CD4-positive, alpha-beta T cell treated with Interleukin-15 for 4 hours (primary cell): ENCODE results near the gene THOC2.
"Not testable (repeated sequence)": the region's sequence is repeated elsewhere in the genome, so short reads cannot be mapped to it uniquely, and the experiment has no call there.

Experiments
- DNase-seq: peaks from one replicate; pipeline ENCODE4 v3.0.0-alpha.2; 2020; ENCODE audit warnings: low spot score

The THOC2 gene, protein sequence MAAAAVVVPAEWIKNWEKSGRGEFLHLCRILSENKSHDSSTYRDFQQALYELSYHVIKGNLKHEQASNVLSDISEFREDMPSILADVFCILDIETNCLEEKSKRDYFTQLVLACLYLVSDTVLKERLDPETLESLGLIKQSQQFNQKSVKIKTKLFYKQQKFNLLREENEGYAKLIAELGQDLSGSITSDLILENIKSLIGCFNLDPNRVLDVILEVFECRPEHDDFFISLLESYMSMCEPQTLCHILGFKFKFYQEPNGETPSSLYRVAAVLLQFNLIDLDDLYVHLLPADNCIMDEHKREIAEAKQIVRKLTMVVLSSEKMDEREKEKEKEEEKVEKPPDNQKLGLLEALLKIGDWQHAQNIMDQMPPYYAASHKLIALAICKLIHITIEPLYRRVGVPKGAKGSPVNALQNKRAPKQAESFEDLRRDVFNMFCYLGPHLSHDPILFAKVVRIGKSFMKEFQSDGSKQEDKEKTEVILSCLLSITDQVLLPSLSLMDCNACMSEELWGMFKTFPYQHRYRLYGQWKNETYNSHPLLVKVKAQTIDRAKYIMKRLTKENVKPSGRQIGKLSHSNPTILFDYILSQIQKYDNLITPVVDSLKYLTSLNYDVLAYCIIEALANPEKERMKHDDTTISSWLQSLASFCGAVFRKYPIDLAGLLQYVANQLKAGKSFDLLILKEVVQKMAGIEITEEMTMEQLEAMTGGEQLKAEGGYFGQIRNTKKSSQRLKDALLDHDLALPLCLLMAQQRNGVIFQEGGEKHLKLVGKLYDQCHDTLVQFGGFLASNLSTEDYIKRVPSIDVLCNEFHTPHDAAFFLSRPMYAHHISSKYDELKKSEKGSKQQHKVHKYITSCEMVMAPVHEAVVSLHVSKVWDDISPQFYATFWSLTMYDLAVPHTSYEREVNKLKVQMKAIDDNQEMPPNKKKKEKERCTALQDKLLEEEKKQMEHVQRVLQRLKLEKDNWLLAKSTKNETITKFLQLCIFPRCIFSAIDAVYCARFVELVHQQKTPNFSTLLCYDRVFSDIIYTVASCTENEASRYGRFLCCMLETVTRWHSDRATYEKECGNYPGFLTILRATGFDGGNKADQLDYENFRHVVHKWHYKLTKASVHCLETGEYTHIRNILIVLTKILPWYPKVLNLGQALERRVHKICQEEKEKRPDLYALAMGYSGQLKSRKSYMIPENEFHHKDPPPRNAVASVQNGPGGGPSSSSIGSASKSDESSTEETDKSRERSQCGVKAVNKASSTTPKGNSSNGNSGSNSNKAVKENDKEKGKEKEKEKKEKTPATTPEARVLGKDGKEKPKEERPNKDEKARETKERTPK (N-terminal part only)

GRCh38 chrX:123732670-123733363, at the start of gene THOC2:
TSS of gene THOC2 (minus strand) at chrX:123733052. CDS start at chrX:123733022, 30 bp downstream.
- peak; percentile 72 for DNase-seq

GRCh38 chrX:123781786-123782185, 48.9 kb upstream of the THOC2 start:
- DNase-seq, result not testable (repeated sequence)

GRCh38 chrX:123779908-123780396, 47.1 kb upstream of the THOC2 start:
- no peak for DNase-seq

DNA sequence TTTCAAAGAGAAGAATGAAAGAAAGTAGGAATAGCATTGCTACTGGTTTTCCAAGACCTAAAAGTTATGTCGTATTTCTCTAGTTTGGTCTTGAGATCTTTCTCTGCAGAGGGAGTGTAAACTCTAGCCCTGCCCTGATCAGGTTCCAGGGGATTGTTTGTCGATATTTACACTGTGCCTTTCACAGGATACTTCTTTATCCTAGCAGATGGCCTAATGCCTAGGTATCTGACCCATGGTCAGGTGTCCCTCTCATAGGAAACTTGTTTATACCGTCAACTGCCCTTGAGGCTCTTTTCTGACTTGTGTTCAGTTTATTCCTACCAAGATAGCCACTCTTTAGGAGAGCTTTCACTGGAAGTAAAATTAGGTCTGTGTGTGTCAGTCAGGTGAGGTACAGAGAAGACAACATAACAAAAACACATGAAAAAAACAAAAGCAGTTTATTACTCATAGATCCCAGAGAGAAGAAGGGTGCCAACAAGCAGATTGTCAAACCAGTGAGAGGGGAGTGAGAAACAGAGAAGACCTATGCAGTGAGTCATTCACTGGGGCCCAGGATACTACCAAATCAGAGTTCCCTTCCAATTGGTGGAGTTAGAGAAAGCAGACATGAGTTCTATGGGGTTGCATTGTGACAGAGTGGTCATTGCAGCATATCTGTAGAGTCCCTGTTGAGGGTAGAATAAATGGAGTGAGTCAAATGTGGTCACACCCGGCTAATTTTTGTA, 40.6 kb upstream of the THOC2 start:
- no peak for DNase-seq

GRCh38 chrX:123771449-123772064, 38.7 kb upstream of the THOC2 start:
- no peak for DNase-seq

GRCh38 chrX:123764967-123765871, 32.4 kb upstream of the THOC2 start:
- DNase-seq, result peak; percentile 38

DNA sequence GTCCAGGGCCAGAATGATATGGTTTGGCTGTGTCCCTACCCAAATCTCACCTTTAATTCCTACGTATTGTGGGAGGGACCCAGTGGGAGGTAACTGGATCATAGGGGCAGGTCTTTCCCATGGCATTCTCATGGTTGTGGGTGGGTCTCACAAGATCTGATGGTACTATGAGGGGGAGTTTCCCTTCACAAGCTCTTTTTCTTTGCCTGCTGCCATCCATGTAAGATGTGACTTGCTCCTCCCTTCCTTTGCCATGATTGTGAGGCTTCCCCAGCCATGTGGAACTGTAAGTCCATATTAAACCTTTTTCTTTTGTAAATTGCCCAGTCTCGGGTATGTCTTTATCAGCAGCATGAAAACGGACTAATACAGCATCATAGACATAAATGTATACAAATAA, 27.0 kb upstream of the THOC2 start:
- DNase-seq, result not testable (repeated sequence)

GRCh38 chrX:123757794-123758193, 24.9 kb upstream of the THOC2 start:
- DNase-seq, result not testable (repeated sequence)

GRCh38 chrX:123756320-123756719, 23.5 kb upstream of the THOC2 start:
- DNase-seq, result no peak

DNA sequence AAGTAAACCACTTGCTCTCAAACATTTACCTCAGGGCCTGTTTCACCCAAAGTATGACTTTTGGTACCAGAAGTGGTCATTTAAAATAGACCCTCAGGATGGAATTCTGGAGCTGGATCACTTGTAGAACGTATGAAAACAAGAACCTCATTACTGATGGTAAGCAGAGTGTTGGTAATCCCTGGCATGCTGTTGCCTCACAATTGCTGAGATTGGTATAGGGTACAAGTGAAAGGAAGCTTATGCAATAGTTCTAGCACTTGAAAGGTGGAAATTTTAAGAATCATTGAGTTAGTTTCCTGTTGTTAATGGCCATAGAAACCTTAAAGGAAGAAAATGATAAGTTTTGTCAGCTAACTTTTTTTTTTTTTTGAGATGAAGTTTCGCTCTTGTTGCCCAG, 22.3 kb upstream of the THOC2 start:
- DNase-seq, result no peak

GRCh38 chrX:123753656-123754350, 21.0 kb upstream of the THOC2 start:
- no peak for DNase-seq

GRCh38 chrX:123749643-123750042, 16.8 kb upstream of the THOC2 start:
- DNase-seq, result no peak

DNA sequence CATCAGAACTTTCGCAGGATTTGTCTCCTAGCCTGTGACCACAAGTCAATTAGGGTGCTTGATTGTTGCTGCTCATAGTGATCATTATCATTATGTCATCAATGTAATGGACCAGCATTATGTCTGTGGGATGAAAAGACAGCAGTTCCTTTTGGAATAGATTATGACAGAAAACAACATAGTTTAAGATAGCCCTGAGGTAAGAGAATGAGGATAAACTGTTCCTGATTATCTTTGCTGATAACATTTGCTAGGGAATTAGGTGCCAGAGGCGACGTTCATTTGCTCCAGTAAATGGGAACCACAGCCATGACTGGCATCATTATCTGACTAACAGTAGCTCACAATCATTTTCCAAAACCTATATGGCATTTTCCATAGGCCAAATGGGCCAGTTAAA, 12.7 kb upstream of the THOC2 start:
- no peak for DNase-seq

- DNase-seq, result no peak
Measured at GRCh38 chrX:123743312-123743711, 10.5 kb upstream of the THOC2 start.

GRCh38 chrX:123742440-123742839, 9.6 kb upstream of the THOC2 start:
- DNase-seq, result no peak

DNA sequence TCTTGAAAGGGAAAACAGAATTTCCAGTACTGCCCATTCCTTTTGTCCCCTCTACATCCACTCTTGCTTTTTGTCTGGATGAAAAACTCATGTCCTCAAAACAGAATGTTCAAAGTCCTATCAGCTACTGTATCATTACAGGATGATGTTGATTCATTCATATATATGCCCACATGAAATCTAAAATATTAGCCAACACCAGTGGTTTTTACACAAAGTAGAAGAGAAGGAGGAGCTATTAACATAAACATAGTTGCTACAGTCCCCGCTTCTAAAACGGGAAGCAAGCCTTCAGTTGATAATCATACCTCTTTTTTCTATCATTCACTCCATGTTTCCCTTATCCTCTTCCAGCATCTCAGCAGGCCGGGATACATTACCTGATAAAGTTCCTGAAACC, 7.7 kb upstream of the THOC2 start:
- no peak for DNase-seq

DNA sequence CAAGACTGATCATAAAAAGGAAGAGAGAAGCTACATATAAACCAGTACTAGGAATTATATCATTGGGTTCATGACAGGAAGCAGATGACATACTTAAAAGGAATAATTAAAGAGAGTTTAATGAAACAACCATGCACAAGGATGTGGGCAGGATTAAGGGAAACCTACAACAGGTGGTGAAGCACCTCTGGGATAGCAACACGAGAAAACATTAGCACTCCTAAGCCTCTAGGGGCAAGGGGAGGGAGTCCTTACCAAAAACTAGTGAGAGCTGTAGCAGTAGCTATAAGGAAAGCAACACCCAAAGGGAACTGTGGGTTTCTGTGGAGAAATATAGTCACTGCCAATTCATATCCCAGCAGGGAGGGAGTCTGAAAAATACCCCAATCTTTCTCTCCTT, 7.2 kb upstream of the THOC2 start:
- DNase-seq, result no peak

- no peak for DNase-seq
Measured at GRCh38 chrX:123739474-123739873, 6.6 kb upstream of the THOC2 start.
